GM19193 (cell line): Measurements from ENCODE around the gene TIMM44.
A peak's percentile ranks its signal among the peaks of the same experiment; 100 is the strongest.

ENCODE experiments used
- POLR2A ChIP-seq: IDR thresholded peaks from 4 replicates; pipeline ENCODE4 v1.6.1; 2011; ENCODE audit not compliant: insufficient read depth, insufficient read length; ENCODE audit errors: extremely low read depth

TIMM44 gene

GRCh38 chr19:7943444-7944176 is at the start of gene TIMM44:
Gene TIMM44, minus strand, starts transcription at chr19:7943666. Its CDS starts 15 bp downstream, at chr19:7943651.
- TF ChIP-seq POLR2A: peak; percentile 95

- TF ChIP-seq POLR2A: no peak
These were observed 49.1 kb upstream of the TIMM44 start for GRCh38 chr19:7992575-7992974.

DNA sequence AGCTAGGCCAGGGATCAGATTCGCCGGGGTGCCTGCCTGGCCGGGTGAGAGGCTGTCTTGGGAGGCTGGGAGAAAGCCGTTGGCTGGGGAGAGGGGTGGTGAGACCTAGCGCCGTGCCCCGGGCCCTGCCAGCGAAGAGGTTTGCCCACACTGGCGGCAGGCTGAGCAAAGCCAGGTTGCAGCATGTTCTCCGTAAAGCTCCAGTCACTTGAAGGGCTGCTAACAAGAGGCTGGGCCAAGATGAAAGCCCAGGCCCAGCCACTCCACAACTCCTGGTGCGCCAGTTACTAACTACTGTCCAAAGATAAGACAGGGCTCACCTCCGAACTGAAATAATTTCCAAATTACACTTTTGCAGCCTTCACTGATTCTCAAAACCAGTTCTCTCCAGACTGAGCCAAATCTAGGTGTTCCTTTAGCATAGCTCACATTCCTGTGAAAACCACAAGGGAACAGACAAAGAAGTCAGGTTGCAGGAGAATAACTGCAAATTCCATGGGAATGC is 45.7 kb upstream of the TIMM44 start:
- no peak for TF ChIP-seq POLR2A

DNA sequence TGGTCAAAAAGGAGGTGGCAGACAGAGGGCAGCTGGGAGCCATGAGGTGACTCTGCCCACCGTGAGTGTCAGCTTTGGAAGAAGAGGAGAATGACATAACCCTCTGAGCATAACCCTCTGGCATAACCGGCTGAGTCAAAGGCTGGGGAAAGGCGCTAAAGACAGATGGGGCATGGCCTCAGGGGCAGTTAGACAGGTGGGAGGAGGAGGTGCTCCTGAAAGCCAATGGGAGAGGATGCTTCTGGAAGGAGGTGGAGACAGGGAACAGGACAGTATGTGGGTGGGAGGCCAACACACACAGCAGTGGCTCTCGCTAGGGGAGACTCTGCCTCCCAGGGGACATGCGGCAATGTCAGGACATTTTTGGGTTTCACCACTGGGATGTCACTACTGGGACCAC is 44.8 kb upstream of the TIMM44 start:
- no peak for TF ChIP-seq POLR2A

DNA sequence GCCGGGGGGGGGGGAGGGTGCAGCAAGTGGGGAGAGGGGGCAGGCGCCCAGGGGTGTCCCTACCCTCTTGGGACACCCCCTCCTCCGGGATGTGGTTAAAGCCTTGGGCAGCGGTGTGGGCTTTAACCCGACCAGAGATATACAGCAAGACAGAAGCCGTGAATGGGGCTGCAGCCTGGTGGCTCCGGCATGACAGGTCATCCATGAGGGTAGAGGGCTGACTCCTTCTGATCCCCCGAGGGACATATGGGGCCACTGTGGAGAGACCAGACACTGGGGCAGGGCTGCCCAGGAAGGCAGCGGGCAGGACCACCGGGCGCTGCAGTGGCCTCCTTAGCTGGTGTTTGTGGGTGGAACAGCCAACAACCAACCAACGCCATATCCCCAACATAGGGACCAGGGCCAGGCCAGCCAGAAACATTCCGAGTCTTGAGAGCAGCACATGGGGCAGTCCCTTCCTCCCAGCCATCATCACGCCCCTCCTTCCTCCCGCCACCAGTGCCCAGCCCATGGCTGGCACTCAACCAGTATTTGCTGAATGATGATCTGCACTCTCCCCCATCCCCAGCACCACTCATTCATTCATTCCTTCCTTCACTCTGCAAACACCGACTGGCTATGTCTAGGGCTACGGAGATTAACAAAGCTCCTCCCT is 43.8 kb upstream of the TIMM44 start:
- TF ChIP-seq POLR2A: no peak

DNA sequence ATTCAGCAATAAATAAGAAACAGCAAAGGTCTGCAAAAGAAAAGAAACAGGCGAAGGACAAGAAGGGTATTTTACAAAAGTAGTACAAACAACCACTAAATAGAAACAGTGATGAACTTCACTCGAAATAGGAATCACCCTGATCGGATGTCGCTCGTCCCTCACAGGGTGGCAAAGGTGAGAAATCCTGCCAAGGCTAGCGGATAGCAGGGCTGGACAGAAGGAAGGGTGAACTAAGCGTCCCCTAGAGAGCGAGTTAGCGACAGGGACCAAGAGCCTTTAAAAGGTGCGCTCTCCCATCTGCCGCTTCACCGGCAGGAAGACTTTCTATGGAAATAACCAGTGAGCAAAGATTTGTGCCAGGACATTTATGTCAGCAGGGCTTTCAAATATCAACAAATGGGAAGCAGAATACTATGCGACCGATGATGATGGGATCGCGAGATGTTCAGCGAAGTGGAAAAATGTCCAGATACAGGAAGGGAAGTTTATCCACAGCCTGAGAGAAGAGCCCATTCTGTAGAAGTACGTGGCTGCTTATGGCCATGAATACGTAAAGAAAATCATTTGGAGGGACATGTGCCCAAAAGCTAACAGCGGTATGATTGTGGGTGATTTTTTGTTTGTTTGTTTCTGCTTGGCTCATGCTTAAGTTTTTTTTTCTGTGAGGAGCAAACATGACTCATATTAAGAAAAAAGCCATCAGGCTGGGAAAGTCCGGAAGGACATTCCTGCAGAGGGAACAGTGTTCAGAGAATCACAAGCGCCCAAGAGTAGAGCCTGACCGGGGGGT is 43.1 kb upstream of the TIMM44 start:
- no peak for TF ChIP-seq POLR2A

DNA sequence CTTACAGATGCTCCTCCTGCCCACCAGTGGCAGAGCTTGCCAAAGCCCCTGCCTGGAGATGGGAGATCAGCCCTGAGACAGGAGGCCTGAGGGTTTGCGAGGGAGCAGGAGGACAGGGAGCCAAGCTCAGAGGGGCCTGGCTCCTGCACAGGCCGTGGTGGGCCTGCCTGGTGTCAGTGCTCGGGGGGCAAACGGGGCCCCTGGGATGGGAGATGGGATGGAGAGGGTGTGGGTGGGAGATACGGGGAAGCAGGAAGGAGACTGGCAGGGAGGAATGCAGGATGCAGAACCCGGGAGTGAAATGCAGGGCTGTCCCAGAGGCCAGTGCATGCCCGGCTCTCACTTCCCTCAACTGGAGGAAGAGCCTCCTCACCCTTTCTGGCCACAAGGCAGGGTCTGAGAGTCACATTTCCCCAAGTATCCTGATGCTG is 42.0 kb upstream of the TIMM44 start:
- TF ChIP-seq POLR2A: no peak

GRCh38 chr19:7983995-7984837 is 40.8 kb upstream of the TIMM44 start:
- TF ChIP-seq POLR2A: no peak

GRCh38 chr19:7983286-7983950 is 40.0 kb upstream of the TIMM44 start:
- no peak for TF ChIP-seq POLR2A

GRCh38 chr19:7982651-7983099 is 39.2 kb upstream of the TIMM44 start:
- no peak for TF ChIP-seq POLR2A

DNA sequence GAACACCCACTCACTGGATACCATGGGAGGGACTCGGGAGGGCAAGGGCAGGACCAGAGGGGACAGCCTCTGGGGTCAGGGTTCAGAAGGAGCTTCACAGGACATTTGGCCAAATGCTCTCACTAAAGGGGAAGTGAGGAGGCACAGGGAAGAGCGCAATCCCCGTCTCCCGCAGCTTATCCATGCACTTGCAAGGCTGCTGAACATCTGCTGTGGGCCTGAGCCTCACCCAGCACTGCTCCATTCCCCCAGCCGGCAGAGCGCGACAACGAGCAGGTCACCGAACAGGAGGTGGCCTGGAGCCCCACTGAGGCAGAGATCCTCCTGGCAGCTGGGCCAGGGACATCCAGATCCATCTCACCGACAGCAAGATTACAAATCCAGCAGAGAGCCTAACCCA is 38.6 kb upstream of the TIMM44 start:
- TF ChIP-seq POLR2A: no peak

DNA sequence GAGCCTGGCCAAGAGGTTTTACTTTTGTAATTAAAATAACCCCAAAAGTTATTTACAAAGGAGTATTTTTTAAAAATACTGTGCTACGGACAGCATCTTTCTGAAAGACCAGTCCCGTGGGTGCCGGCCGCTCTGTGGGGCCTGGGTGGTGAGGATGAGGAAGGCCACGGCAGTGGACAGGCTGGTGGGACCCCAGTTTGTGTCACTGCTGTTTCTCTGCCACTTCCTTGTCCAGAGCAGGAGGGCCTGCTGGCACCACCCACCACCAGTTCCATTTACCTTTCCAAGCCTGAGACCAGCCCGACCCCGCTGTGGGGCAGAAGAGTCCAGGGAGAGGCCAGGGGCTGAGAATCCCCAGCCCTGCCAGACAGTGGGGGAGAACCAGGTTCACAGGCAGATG is 38.2 kb upstream of the TIMM44 start:
- TF ChIP-seq POLR2A: no peak

DNA sequence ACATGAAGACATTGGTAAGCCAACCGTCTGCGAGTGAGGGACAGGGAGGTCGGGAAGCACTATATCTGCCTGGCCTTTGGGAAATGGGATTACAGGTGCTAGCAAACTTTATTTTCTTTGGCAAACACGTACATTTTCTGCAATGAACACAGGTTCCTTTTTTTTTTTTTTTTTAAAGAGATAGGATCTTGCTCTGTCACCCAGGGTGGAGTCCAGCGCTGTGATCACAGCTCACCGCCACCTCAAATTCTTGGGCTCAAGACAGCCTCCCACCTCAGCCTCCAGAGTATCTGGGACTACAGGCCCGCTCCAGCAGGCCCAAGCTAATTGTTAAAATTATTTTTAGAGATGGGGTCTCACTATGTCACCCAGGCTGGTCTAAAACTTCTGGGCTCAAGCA is 37.7 kb upstream of the TIMM44 start:
- TF ChIP-seq POLR2A: no peak

- no peak for TF ChIP-seq POLR2A
These were observed 37.2 kb upstream of the TIMM44 start for GRCh38 chr19:7980635-7981121.
